NCI-H748 (cell line): ENCODE measurements around the gene TRAPPC1.

Source experiments
- DNase-seq: peaks from one replicate; lab custom pipeline; 2025; ENCODE audit not compliant: unreplicated experiment; lab: John Stamatoyannopoulos, UW

The TRAPPC1 gene

GRCh38 chr17:7881276-7882054 is 50.3 kb downstream of the TRAPPC1 start:
- peak; percentile 49 for DNase-seq
